ENCODE measurements around the gene ITGB1BP2. TPM values are rescaled to one million over a fixed set of nuclear protein-coding genes. Genes with fewer than 3 reads are reported as not detected.
"Not testable (repeated sequence)": the region's sequence is repeated elsewhere in the genome, so short reads cannot be mapped to it uniquely, and the experiment has no call there.

ITGB1BP2 gene
- total RNA-seq, 1 donor from 2014 or later: 1.4 TPM

- no peak overlapping the region for H3K27ac ChIP-seq
- no peaks in the 10 kb centered on the region for H3K36me3 ChIP-seq
- H3K9me3 ChIP-seq: no peaks in the 10 kb centered on the region
- no peak overlapping the region for H3K4me3 ChIP-seq
- H3K4me1 ChIP-seq: no peaks in the 10 kb centered on the region
- no peak for DNase-seq
- intact Hi-C loops (cut with DNase I): no loop called here
- TF ChIP-seq CTCF (IDR thresholded peaks at IDR 0.05): no peak
- no peak for ATAC-seq
- no peaks in the 10 kb centered on the region for H3K27me3 ChIP-seq (ENCODE audit: low read depth)
Measured at GRCh38 chrX:71320126-71320525, 18.6 kb downstream of the ITGB1BP2 start.

GRCh38 chrX:71321731-71322130 is 20.2 kb downstream of the ITGB1BP2 start:
- Histone ChIP-seq H3K4me1 (no peaks in the 10 kb centered on the region), H3K9me3 (no peaks in the 10 kb centered on the region), H3K27ac (no peak overlapping the region), H3K27me3 (ENCODE audit: low read depth) (no peaks in the 10 kb centered on the region), H3K36me3 (no peaks in the 10 kb centered on the region), H3K4me3 (no peak overlapping the region)
- TF ChIP-seq CTCF (IDR thresholded peaks at IDR 0.05): no peak
- no peak for DNase-seq
- intact Hi-C loops (cut with DNase I): no loop called here
- ATAC-seq: no peak

- H3K27me3 ChIP-seq (ENCODE audit: low read depth); H3K4me3 ChIP-seq; H3K36me3 ChIP-seq; H3K9me3 ChIP-seq; intact Hi-C loops (cut with DNase I); H3K4me1 ChIP-seq; DNase-seq; H3K27ac ChIP-seq; ATAC-seq: not testable (repeated sequence)
Measured at GRCh38 chrX:71324452-71324851, 22.9 kb downstream of the ITGB1BP2 start.

- no peak for TF ChIP-seq CTCF (IDR thresholded peaks at IDR 0.05)
- intact Hi-C loops (cut with DNase I): no loop called here
- ATAC-seq (no peak), DNase-seq (no peak)
- Histone ChIP-seq H3K36me3 (no peaks in the 10 kb centered on the region), H3K9me3 (no peaks in the 10 kb centered on the region), H3K4me1 (no peaks in the 10 kb centered on the region), H3K27me3 (ENCODE audit: low read depth) (no peaks in the 10 kb centered on the region), H3K27ac (no peak overlapping the region), H3K4me3 (no peak overlapping the region)
Measured at GRCh38 chrX:71326394-71326793, 24.8 kb downstream of the ITGB1BP2 start.

- H3K9me3 ChIP-seq; H3K4me3 ChIP-seq; ATAC-seq; H3K36me3 ChIP-seq; H3K4me1 ChIP-seq; DNase-seq; H3K27ac ChIP-seq; H3K27me3 ChIP-seq (ENCODE audit: low read depth); intact Hi-C loops (cut with DNase I): not testable (repeated sequence)
Measured at GRCh38 chrX:71349151-71349665, 47.7 kb downstream of the ITGB1BP2 start.

GRCh38 chrX:71349867-71350266 is 48.3 kb downstream of the ITGB1BP2 start:
- H3K4me1 ChIP-seq; ATAC-seq; DNase-seq; H3K9me3 ChIP-seq; H3K27me3 ChIP-seq (ENCODE audit: low read depth); intact Hi-C loops (cut with DNase I); H3K27ac ChIP-seq; H3K4me3 ChIP-seq; H3K36me3 ChIP-seq: not testable (repeated sequence)

- H3K4me3 ChIP-seq; H3K27me3 ChIP-seq (ENCODE audit: low read depth); DNase-seq; H3K36me3 ChIP-seq; H3K4me1 ChIP-seq; H3K9me3 ChIP-seq; ATAC-seq; H3K27ac ChIP-seq; intact Hi-C loops (cut with DNase I): not testable (repeated sequence)
Measured at GRCh38 chrX:71352439-71352838, 50.9 kb downstream of the ITGB1BP2 start.

Other genes starting within 250 kb of the ITGB1BP2 start
- 47.7 TPM for gene SNX12, start 233.4 kb upstream of the ITGB1BP2 start, total RNA-seq
- gene FOXO4, start 205.9 kb upstream of the ITGB1BP2 start, total RNA-seq: 34.7 TPM
- gene CXorf65, start 195.0 kb upstream of the ITGB1BP2 start, total RNA-seq: not detected
- gene IL2RG, start 190.2 kb upstream of the ITGB1BP2 start, total RNA-seq: 33.1 TPM
- 48.4 TPM for gene MED12, start 183.2 kb upstream of the ITGB1BP2 start, total RNA-seq
- 1.3 TPM for gene NLGN3, start 156.9 kb upstream of the ITGB1BP2 start, total RNA-seq
- 1.7 TPM for gene GJB1, start 78.5 kb upstream of the ITGB1BP2 start, total RNA-seq
- 23.2 TPM for gene ZMYM3, start 47.6 kb upstream of the ITGB1BP2 start, total RNA-seq
- 233 TPM for gene NONO, start 18.1 kb upstream of the ITGB1BP2 start, total RNA-seq
- 30.9 TPM for gene TAF1, start 64.6 kb downstream of the ITGB1BP2 start, total RNA-seq
- 149 TPM for gene OGT, start 231.4 kb downstream of the ITGB1BP2 start, total RNA-seq